HCT116 (cell line): ENCODE results near the gene RPL29. TPM values are rescaled to one million over a fixed set of nuclear protein-coding genes. Genes with fewer than 3 reads are reported as not detected.
A peak's percentile ranks its signal among the peaks of the same experiment; 100 is the strongest.

Source experiments
- ATAC-seq: fragments of 200-7000 bp; cut with Tn5 transposase; 2 replicates; pipeline ENCODE4 v1.9.1; 2020; ENCODE audit warnings: mild to moderate bottlenecking, moderate library complexity
- Bru-seq: library from RNA; stranded (reverse); fragments of 400-500 nt; gene quantifications from one replicate; lab custom pipeline; 2021; lab: Mats Ljungman, UMichigan
- BruChase-seq, 2 experiments: library from RNA; stranded (reverse); fragments of 400-500 nt; gene quantifications; one replicate each; lab custom pipeline; 2021; lab: Mats Ljungman, UMichigan
- BruUV-seq: library from RNA; stranded (reverse); fragments of 400-500 nt; replicated peaks from 2 replicates; lab custom pipeline; 2021; lab: Mats Ljungman, UMichigan
- CTCF ChIA-PET: fragments of 300-600 bp; sonication (Branson Sonifier 250); formaldehyde crosslinking; loops from one replicate; lab custom pipeline; 2021; ENCODE audit warnings: antibody characterized with exemption; lab: Charles Lee
- POLR2A ChIA-PET: fragments of 300-600, 350-600 bp; sonication (Branson Sonifier 250); formaldehyde crosslinking; loops from one replicate; lab custom pipeline; 2021; ENCODE audit warnings: antibody characterized with exemption; lab: Charles Lee
- RAD21 ChIA-PET, 2 experiments: fragments of 300-600 bp; sonication (Branson Sonifier 250); formaldehyde crosslinking; loops; one replicate each; lab custom pipeline; 2023; ENCODE audit warnings: low total read pairs in 2 of 2; ENCODE audit not compliant: uncharacterized antibody in 2 of 2, unreplicated experiment in 2 of 2, low non-redundant PET in 1 of 2; lab: Charles Lee
- DNase-seq: peaks from one replicate; pipeline ENCODE4 v3.0.0-alpha.2; 2010; ENCODE audit warnings: low read depth, low spot score
- H2AFZ ChIP-seq: fragments of 200-600 bp; shearing (Covaris generic), sonication (generic); 2 replicates; pipeline ENCODE4 v1.6.1; 2017; ENCODE audit warnings: low read depth, mixed run types, mixed read lengths, antibody characterized with exemption, low read length; ENCODE audit not compliant: poor library complexity, severe bottlenecking
- H3K27ac ChIP-seq: 2 replicates; pipeline ENCODE4 v1.5.1; 2012; ENCODE audit warnings: low read depth, low read length
- H3K27me3 ChIP-seq: fragments of 200-600 bp; sonication (generic); 2 replicates; pipeline ENCODE4 v1.6.1; 2016; ENCODE audit warnings: mixed run types, low read length, mixed read lengths; ENCODE audit not compliant: insufficient read depth
- H3K36me3 ChIP-seq, 2 experiments: fragments of 200-500 bp in 1 of 2; fragments of 200-600 bp in 1 of 2; sonication (Bioruptor generic) in 1 of 2; sonication (generic) in 1 of 2; 2 replicates each; pipeline versions ENCODE4 v1.5.1 to v1.6.1; 2014 to 2016; ENCODE audit warnings: low read length in 2 of 2, inconsistent platforms in 1 of 2, mixed read lengths in 1 of 2, mixed run types in 1 of 2; ENCODE audit not compliant: insufficient read depth in 2 of 2, control insufficient read depth in 1 of 2
- H3K4me1 ChIP-seq, 2 experiments: fragments of 200-600 bp in 1 of 2; sonication (generic) in 1 of 2; 2 replicates each; pipeline versions ENCODE4 v1.5.1 to v1.6.1; 2012 to 2017; ENCODE audit warnings: low read length in 2 of 2, inconsistent platforms in 1 of 2, mild to moderate bottlenecking in 1 of 2, mixed read lengths in 1 of 2, mixed run types in 1 of 2, moderate library complexity in 1 of 2; ENCODE audit not compliant: insufficient read depth in 2 of 2, control insufficient read depth in 1 of 2
- H3K4me2 ChIP-seq: fragments of 200-600 bp; sonication (generic); 2 replicates; pipeline ENCODE4 v1.6.1; 2017; ENCODE audit warnings: mixed run types, low read length, mixed read lengths
- H3K4me3 ChIP-seq, 2 experiments: fragments of 200-600 bp in 1 of 2; sonication (generic) in 1 of 2; replicated peaks in 1 of 2; 2 replicates each; pipeline ENCODE4 v1.5.1; 2011 to 2016; ENCODE audit warnings: low read length in 2 of 2, control low read depth in 1 of 2, low read depth in 1 of 2, mild to moderate bottlenecking in 1 of 2, mixed read lengths in 1 of 2, mixed run types in 1 of 2
- H3K79me2 ChIP-seq: fragments of 200-600 bp; sonication (generic); 2 replicates; pipeline ENCODE4 v1.6.1; 2017; ENCODE audit warnings: mild to moderate bottlenecking, mixed run types, low read length, moderate library complexity, mixed read lengths; ENCODE audit not compliant: insufficient read depth
- H3K9ac ChIP-seq: fragments of 200-600 bp; sonication (generic); 2 replicates; pipeline ENCODE4 v1.6.1; 2016; ENCODE audit warnings: low read length, mixed read lengths
- H3K9me2 ChIP-seq: fragments of 200-600 bp; sonication (generic), shearing (Covaris generic); 2 replicates; pipeline ENCODE4 v1.6.1; 2017; ENCODE audit warnings: mixed run types, mild to moderate bottlenecking, moderate library complexity; ENCODE audit not compliant: insufficient read depth
- H3K9me3 ChIP-seq, 2 experiments: fragments of 200-500 bp in 1 of 2; fragments of 200-600 bp in 1 of 2; sonication (Bioruptor generic) in 1 of 2; sonication (generic) in 1 of 2; 2 replicates each; pipeline ENCODE4 v1.6.1; 2014 to 2017; ENCODE audit warnings: low read length in 2 of 2, mixed read lengths in 2 of 2, inconsistent platforms in 1 of 2, low read depth in 1 of 2, mild to moderate bottlenecking in 1 of 2, mixed run types in 1 of 2, moderate library complexity in 1 of 2; ENCODE audit not compliant: control insufficient read depth in 1 of 2, insufficient read depth in 1 of 2
- H4K20me1 ChIP-seq: fragments of 200-600 bp; sonication (generic), shearing (Covaris generic); 2 replicates; pipeline ENCODE4 v1.6.1; 2017; ENCODE audit warnings: mixed run types, mild to moderate bottlenecking, moderate library complexity; ENCODE audit not compliant: insufficient read depth
- ELF1 ChIP-seq: IDR thresholded peaks from 2 replicates; pipeline ENCODE4 v1.6.1; 2012; ENCODE audit warnings: low read depth, borderline replicate concordance
- POLR2A ChIP-seq: IDR thresholded peaks from 2 replicates; pipeline ENCODE4 v1.7.0; 2011; ENCODE audit warnings: borderline replicate concordance; ENCODE audit not compliant: insufficient read depth, insufficient read length; ENCODE audit errors: extremely low read depth
- POLR2AphosphoS5 ChIP-seq: IDR thresholded peaks from 2 replicates; pipeline ENCODE4 v1.6.1; 2011; ENCODE audit warnings: mild to moderate bottlenecking, low read depth, low read length, moderate library complexity
- TCF7L2 ChIP-seq: IDR thresholded peaks from 2 replicates; pipeline ENCODE4 v1.7.0; 2011; ENCODE audit warnings: borderline replicate concordance, inconsistent platforms; ENCODE audit not compliant: insufficient read depth, insufficient read length; ENCODE audit errors: extremely low read depth
- YY1 ChIP-seq: IDR thresholded peaks from 2 replicates; pipeline ENCODE4 v1.6.1; 2011; ENCODE audit warnings: low read length, low read depth, moderate library complexity, mild to moderate bottlenecking; ENCODE audit not compliant: insufficient replicate concordance; ENCODE audit errors: extremely low read depth
- ZBTB33 ChIP-seq: IDR thresholded peaks from 2 replicates; pipeline ENCODE4 v1.6.1; 2011; ENCODE audit warnings: mild to moderate bottlenecking, low read length, moderate library complexity; ENCODE audit not compliant: insufficient replicate concordance; ENCODE audit errors: extremely low read depth
- ZFX ChIP-seq: fragments of 450-650 bp; IDR thresholded peaks from 2 replicates; pipeline ENCODE4 v1.6.1; 2017
- intact Hi-C: fragments of 100-400 bp; cut with micrococcal nuclease; formaldehyde crosslinking; loops from 2 replicates; pipeline ENCODE4 v1.10.0; 2022
- long read RNA-seq: library from polyadenylated mRNA; unstranded; transcript quantifications from one replicate; pipeline ENCODE4 v2.0.0, GENCODE V29; 2021; ENCODE audit not compliant: unreplicated experiment
- polyA plus RNA-seq: library from polyadenylated mRNA; unstranded; fragments of >200 nt; gene quantifications from 2 replicates; pipeline ENCODE4 v1.2.1, GENCODE V29; 2012; ENCODE audit warnings: missing spikeins
- total RNA-seq: library from RNA; stranded (reverse); gene quantifications from one replicate; pipeline ENCODE4 v1.2.1, GENCODE V29; 2021; ENCODE audit not compliant: unreplicated experiment

Gene RPL29
- total RNA-seq (1,880 TPM), Bru-seq, nascent RNA (percentile 100 among the genes with signal in this experiment), BruChase-seq, experiment 1, labeled RNA remaining after a 6-hour chase (percentile 100 among the genes with signal in this experiment), BruChase-seq, experiment 2, labeled RNA remaining after a 2-hour chase (percentile 99 among the genes with signal in this experiment)
- 2,915 and 3,138 TPM in 2 replicates for polyA plus RNA-seq
- long read RNA-seq, transcript RPL29-201 (4 exons, 723 nt): major isoform, 301 of 415 reads
- long read RNA-seq, partial matches to known transcripts: 107 of 415 reads
- long read RNA-seq, other reads (novel, unspliced or antisense): 5 of 415 reads

GRCh38 chr3:51995346-51996163 is at the start of gene RPL29:
TSS of gene RPL29 (minus strand) at chr3:51995895. CDS start at chr3:51995461, 434 bp downstream.
- TF ChIP-seq YY1 (peak; percentile 86), POLR2AphosphoS5 (peak; percentile 94), POLR2A (peak; percentile 92), ZFX (peak; percentile 38; the same call in 1 of the 2 replicates), ZBTB33 (peak; percentile 35), TCF7L2 (no peak), ELF1 (no peak)
- Histone ChIP-seq H3K9me3 (no peaks in the 10 kb centered on the region), H3K4me3 (peak within 1 kb of the TSS; percentile 82 to 100), H3K9ac (peak within 1 kb of the TSS; percentile 91), H2AFZ (no peak within 1 kb of the TSS), H3K79me2 (peaks cover 30% of the 10 kb centered on the region), H3K27me3 (no peaks in the 10 kb centered on the region), H3K36me3 (peaks cover 15 to 29% of the 10 kb centered on the region in 2 experiments), H3K9me2 (no peaks in the 10 kb centered on the region), H3K27ac (peak within 1 kb of the TSS; percentile 88), H3K4me1 (peaks cover 13 to 46% of the 10 kb centered on the region in 2 experiments), H3K4me2 (peak within 1 kb of the TSS; percentile 95), H4K20me1 (no peaks in the 10 kb centered on the region; the same call in 1 of the 2 replicates)
- no TSS peak for BruUV-seq
- CTCF ChIA-PET: interaction anchor here (1.0 to 1.2 kb wide), 2 partner anchors 12 to 52 kb away, joined by 4 to 7 read pairs; partner anchors contain the start of gene ACY1
- POLR2A ChIA-PET: interaction anchor here (0.5 to 5.1 kb wide), 20 partner anchors 9 to 389 kb away, joined by 3 to 31 read pairs (median 4); partner anchors contain the start of genes ABHD14B, ACY1, DUSP7 and PARP3
- ATAC-seq (peak; percentile 72), DNase-seq (peak; percentile 90)
- intact Hi-C loops: no loop called here
- RAD21 ChIA-PET: interaction anchor here in 1 of 2 experiments (0.6 to 1.3 kb wide), 3 partner anchors 54 to 281 kb away, joined by 3 to 4 read pairs (median 3); partner anchors contain the start of genes PARP3 and RRP9
